IMR-90 (cell line): Measurements from ENCODE around the gene SLC25A44.

Experiments
- CEBPB ChIP-seq: IDR thresholded peaks from 2 replicates; pipeline ENCODE4 v1.6.1; 2012; ENCODE audit warnings: low read depth, low read length, improper control_type of control experiment
- CHD1 ChIP-seq: IDR thresholded peaks from 2 replicates; pipeline ENCODE4 v1.6.1; 2012; ENCODE audit warnings: low read depth, low read length, improper control_type of control experiment
- CTCF ChIP-seq: conservative IDR thresholded peaks from 2 replicates; pipeline ENCODE4 v1.5.1; 2012; ENCODE audit warnings: mild to moderate bottlenecking, low read depth, low read length, improper control_type of control experiment
- FOS ChIP-seq: fragments of 150-350 bp; IDR thresholded peaks from 2 replicates; pipeline ENCODE4 v1.6.1; 2016; ENCODE audit warnings: low read depth, low read length
- MAFK ChIP-seq: IDR thresholded peaks from 2 replicates; pipeline ENCODE4 v1.6.1; 2012; ENCODE audit warnings: low read depth, low read length, improper control_type of control experiment
- MAZ ChIP-seq: IDR thresholded peaks from 2 replicates; pipeline ENCODE4 v1.6.1; 2012; ENCODE audit warnings: low read depth, mild to moderate bottlenecking, low read length, improper control_type of control experiment, moderate library complexity, borderline replicate concordance
- POLR2A ChIP-seq: IDR thresholded peaks from 2 replicates; pipeline ENCODE4 v1.6.1; 2012; ENCODE audit warnings: mild to moderate bottlenecking, low read depth, low read length
- RAD21 ChIP-seq: IDR thresholded peaks from 2 replicates; pipeline ENCODE4 v1.6.1; 2012; ENCODE audit warnings: low read length, improper control_type of control experiment
- RFX5 ChIP-seq: IDR thresholded peaks from 2 replicates; pipeline ENCODE4 v1.8.0; 2012; ENCODE audit warnings: low read depth, mild to moderate bottlenecking, low read length, moderate library complexity
- TF ChIP-seq, protein P1 (sequence below): fragments of 150-350 bp; IDR thresholded peaks from 2 replicates; pipeline ENCODE4 v1.6.1; 2016; ENCODE audit warnings: low read depth, mild to moderate bottlenecking, low read length, moderate library complexity, borderline replicate concordance

DNA sequence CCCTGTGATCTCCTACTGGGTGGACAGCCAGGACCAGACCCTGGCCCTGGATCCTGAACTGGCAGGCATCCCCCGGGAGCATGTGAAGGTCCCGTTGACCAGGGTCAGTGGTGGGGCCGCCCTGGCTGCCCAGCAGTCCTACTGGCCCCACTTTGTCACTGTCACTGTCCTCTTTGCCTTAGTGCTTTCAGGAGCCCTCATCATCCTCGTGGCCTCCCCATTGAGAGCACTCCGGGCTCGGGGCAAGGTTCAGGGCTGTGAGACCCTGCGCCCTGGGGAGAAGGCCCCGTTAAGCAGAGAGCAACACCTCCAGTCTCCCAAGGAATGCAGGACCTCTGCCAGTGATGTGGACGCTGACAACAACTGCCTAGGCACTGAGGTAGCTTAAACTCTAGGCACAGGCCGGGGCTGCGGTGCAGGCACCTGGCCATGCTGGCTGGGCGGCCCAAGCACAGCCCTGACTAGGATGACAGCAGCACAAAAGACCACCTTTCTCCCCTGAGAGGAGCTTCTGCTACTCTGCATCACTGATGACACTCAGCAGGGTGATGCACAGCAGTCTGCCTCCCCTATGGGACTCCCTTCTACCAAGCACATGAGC lies 17.2 kb upstream of the SLC25A44 start:
- TF ChIP-seq MAFK: no peak
- no peak for TF ChIP-seq MAZ
- no peak for TF ChIP-seq CTCF
- no peak for TF ChIP-seq POLR2A
- TF ChIP-seq RFX5: no peak
- no peak for TF ChIP-seq FOS
- TF ChIP-seq RAD21: no peak
- no peak for TF ChIP-seq CEBPB
- TF ChIP-seq, protein P1, sequence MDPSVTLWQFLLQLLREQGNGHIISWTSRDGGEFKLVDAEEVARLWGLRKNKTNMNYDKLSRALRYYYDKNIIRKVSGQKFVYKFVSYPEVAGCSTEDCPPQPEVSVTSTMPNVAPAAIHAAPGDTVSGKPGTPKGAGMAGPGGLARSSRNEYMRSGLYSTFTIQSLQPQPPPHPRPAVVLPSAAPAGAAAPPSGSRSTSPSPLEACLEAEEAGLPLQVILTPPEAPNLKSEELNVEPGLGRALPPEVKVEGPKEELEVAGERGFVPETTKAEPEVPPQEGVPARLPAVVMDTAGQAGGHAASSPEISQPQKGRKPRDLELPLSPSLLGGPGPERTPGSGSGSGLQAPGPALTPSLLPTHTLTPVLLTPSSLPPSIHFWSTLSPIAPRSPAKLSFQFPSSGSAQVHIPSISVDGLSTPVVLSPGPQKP: no peak
- TF ChIP-seq CHD1: no peak
